ENCODE results near the gene ADRB2.
A peak's percentile ranks its signal among the peaks of the same experiment; 100 is the strongest.

ADRB2 gene

DNA sequence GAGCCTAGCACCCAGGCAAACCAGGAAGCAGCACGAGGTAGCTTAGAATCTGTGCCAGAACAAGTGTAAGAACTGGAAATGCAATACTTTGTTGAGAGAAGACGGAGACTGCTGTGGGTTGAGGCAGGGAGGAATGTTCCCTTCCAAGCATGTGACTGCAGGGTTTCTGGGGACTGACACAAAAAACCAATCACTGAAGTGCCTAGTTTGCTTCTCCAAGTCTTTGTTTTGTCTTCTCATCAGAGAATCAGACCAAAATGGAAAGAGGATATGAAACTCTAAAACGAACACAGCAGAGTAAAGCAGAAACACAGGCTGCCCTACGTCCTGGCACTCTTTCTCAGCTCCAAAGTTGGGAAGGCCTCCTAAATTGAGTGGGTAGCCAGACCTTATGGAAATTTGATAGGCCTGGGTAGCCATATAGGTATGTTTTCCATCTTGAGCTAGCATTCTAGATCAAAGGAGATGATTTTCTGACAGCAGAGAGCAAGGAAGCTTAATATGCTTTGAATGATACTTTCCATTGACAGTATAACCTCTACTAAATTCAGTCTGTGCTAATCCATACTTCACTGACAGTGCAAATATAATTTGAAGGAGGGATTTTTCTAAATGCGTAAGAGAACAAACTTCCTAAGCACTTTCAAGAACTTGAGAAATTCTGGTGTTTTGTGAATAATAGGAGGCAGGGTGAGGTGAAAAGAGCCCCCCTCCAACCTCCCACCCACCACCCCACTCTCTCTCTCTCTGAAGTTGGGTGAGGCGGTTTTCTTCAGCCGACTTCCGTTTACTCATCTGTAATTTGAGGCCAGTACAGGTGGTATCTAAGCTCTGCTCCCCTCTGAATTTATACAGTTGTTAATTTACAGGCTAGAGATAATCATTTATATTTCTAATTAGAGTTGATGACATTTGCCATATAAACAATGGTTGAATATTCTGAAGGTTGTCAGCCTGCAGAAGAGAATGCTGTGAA is 5.5 kb downstream of the ADRB2 start:
- no peak for DNase-seq (ENCODE audit: low read depth)

DNA sequence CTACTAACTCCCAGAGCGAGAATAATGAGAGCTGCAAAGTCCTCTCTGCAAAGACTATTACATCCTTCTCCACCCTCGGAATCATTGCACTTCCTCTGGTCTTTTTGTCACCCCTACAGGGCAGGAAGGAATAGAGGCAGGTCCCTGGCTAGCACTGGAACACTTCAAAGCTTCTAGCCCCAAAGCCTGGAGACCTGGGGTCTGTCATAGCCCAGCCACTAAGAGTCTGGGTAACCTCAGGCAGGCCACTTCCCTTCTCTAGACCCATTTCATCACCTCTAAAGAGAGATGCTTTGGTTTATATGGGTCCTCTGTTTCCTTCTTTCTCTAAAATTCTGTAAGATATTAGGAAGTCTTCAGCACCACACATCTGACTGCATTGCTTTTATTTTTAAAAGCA is 6.7 kb downstream of the ADRB2 start:
- DNase-seq (ENCODE audit: low read depth), result no peak

DNA sequence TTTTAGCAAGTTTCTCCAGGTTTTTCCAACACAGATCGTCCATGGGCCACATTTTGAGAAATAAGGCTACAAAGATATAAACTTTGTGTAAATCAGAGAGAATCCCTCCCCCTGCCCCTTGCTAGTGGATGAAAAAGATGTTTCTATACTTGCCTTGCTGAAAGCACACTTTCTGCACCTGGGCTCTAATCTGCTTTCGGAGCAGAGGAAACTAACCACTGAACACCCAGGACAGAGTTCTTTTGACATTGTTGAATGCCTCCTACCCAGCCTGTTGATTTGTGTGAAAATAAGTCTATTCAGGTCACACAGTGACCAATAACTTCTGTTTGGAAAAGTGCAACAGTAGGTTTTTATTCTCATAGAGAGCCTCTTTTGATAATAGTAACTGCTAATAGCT is 7.5 kb downstream of the ADRB2 start:
- no peak for DNase-seq (ENCODE audit: low read depth)

DNA sequence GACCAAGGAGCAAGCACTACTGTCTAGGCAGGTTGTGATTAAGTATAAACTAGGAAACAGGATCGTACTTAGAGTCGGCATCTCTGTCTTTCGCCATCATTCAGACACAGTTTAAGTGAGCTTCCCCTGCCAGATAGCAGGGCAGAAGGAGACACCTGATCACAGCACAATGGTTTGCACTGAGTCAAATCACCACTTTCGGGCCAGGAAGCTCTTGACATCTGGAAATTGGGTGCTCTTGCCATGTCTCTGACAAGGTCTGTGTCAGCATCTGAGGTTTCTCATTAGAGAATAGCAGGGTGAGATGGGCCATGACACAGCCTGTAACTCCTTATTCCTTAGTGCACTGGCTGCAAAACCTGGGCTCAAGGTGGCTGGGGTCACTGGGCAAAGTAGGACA is 8.3 kb downstream of the ADRB2 start:
- no peak for DNase-seq (ENCODE audit: low read depth)

DNA sequence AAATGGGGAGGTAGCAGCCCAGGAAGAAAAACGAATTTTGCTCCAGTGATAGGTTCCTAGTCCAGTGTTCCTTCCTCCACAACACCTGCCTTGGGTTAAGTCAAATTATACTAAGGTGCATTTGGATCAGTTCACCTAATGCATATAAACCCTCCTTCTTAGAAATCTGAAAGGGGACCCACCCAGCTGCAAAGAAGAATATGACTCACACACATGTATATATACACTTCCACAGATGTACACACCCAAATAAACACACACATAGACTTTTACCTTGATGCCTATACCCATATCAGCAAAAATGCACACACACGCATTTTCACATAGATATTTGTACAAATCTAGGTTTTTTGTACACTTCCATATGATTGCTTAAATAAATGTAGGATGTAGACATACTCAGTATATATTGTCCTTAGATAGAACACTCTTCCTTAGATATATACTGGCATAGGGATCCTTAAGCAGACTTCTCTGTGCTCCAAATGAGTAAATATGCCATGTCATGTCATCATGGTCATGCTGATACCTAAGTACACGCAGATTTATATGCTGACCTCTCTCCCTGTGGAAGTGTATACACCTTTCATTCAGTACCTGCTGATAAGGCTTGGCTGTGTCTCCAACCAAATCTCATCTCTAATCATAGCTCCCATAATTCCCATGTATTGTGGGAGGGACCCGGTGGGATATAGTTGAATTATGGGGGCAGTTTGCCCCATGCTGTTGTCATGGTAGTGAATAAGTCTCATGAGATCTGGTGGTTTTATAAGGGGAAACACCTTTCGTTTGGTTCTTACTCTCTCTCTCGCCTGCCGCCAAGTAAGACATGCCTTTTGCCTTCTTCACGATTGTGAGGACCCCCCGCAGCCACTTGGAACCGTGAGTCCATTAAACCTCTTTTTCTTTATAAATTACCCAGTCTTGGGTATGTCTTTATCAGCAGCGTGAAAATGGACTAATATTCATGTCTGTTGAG is 10.2 kb downstream of the ADRB2 start:
- DNase-seq (ENCODE audit: low read depth), result no peak

DNA sequence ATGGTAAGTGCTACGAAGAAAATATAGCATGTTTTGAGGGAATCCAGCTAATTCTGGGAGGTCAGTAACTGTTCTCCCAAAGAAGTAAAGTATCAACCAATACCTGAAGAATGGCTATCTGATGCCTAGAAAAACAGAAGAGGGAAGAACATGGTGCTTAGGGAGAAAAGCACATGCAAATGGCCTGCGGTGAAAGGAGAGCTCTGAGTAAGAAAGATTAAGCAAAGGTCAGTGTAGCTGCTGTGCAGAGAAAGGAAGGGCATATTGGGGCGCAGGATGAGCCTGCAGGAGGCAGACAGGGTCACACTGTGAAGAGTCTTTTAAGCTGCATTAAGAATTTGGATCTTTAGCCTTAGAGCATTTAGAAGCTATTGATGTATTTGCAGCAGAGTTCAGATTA is 11.0 kb downstream of the ADRB2 start:
- no peak for DNase-seq (ENCODE audit: low read depth)

DNA sequence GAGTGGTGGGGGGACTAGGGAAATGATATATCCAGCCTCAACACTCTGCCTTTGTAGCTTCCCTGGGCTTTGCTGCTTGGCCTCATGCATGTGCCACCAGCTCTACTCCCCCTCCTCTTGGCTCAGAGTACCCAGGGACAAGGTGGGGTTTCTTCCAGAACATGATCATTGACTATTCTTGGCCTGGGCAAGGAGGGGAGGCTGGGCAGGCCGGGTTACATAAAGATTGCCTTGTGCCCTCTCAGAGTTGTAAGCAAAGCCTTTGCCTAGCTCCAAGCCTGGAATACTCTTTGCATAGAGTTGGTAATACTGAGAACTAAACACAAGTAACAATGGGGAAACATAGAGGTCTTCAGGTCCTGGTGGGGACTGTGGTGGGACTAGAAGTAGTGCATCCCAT is 11.9 kb downstream of the ADRB2 start:
- no peak for DNase-seq (ENCODE audit: low read depth)

DNA sequence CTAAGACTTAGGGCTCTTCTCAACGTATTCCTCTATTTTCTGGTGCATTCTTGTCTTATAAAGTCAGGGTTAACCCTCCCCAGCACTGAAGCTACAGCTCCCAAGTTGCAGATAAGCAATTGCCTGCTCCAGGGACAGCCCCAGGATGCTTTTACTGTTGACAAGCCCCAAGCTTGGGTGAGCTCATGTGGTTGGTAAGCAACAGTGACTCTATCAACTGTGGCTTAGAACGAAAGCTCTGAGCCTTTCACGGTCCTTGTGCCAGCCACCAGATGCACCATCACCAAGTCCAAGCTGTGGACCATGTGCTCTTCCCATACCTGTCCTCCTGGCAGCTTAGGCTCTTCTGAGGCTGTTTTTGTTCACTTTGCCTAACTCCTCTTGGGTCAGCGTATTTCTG is 13.5 kb downstream of the ADRB2 start:
- DNase-seq (ENCODE audit: low read depth), result no peak

DNA sequence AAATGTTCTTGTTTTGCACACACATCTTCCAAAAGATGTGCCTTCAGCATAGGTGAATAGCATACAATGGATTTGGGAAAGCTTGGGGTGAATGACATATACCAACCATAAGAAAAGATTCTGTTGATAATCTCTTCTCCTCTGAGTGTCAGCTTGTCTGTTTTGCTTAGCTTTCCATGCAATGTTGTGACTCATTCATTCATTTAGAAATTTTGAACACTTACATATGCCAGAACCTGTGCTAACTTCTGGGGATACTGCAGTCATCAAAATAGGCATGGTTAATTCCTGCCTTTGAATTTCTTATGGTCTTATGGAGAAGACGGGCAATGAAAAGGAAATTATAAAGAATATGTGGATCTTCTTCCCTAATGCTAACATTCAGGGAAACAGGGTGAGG is 14.1 kb downstream of the ADRB2 start:
- no peak for DNase-seq (ENCODE audit: low read depth)

DNA sequence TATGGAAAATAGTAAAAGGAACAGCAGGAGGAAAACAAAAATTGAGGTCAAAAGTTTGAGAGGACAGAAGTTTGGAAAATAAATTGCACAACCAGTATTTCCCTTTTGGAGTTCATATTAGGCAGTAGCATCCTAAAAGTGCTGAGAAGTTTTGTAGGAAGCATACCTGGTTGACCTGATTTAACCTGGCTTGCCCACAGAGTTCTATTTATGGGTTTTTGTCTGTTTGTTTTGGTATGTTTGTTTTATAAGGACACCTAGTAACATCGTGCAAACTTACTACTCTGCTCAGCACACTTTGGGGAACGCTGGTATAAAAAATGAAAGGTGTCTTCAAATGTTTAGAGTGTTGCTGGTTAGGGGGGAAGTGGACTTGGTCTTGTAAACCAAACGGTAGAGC is 15.1 kb downstream of the ADRB2 start:
- DNase-seq (ENCODE audit: low read depth), result no peak

DNA sequence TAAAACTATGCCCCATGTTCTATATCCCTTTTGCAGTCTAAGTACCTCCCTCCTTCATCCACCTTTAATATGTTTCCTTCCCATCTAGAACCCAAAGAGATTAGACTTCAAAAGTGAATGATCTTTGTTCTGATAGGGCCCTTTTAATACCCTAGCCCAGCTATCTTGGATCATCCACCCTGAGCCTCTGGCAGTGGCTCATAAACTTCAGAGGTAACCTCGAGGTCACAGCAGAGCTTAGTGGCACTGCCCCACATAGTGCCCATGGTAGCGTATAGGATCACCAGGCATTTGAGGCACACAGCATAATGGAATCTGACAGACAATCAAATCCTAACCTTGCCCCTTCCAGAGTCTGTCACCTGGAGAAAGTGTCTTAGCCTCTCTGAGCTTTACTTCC is 15.8 kb downstream of the ADRB2 start:
- DNase-seq (ENCODE audit: low read depth), result no peak

DNA sequence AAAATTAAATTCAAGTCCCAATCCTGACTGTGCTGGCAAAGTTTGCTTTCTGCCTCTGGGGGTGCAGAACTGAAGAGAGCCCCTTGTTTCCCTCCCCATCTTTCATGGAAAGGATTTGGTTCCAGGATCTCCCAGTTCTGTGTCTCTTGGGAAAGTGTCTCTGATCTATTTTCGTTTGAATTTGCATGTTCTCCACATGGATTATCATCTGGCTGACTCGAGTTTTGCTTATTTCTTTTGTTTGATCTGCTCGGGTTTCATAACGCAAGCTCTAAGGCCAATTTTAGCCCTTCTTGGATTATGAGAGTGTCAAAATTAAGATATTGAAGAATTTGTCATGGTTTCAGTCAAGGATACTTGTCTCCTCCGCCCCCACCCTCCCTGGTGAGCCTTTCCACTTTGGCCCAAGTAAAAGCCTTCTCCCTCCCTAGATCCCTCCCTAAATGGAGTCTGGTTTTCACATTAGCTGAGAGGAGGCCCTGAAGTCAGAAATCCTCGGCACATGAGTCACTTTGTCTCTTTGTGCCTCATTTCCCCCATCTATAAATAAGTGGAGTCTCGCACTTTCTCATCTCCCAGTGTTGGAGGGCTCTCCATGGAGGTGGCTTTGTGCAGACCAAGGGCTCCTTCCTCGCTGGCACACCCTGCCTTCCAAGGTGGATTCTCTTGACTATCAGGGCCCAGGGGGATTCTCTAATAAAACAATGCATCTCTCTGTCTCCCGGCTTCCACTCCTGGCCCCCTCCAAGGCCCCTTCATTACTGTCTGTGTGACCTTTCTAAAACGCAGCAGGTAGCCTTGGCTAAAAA is 17.3 kb downstream of the ADRB2 start:
- no peak for DNase-seq (ENCODE audit: low read depth)

DNA sequence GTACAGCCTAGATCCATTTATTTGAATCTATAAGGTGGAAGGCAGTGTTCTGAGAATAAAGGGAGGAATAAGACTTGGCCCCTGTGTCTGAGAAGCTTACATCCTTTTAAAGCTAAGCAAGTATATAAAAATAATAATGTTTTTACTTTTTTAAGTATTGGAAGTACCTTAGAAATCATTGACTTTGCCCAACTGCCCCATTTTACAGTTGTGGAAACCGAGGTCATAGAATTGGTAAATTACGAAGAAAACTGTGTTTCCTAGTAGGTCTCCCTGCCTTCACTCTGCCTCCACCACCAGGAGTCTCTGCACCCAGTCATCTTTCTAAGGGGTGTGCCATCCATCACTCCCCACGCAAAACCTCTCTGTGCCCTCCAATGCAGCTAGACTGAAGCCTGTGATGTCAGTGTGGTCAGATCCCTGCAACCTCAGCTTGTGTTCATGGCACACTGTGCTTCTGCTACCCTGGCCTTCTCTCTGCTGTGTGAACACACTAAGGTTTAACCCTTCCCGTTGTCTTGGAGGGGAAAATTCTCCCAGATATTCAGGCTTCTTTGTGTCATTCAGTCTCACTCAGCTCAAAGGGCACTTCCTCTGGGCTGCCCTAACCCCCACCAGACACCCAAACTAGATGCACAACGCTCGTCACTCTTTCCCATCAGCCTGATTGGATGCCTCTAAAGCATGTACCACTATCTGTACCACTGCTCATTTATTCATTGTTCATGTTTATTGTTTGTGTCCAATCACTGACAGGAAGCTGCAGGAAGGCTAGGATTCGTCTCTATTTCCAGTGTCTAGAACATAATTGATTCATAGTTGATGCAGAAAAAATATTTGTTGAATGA is 18.2 kb downstream of the ADRB2 start:
- DNase-seq (ENCODE audit: low read depth), result peak; percentile 46

DNA sequence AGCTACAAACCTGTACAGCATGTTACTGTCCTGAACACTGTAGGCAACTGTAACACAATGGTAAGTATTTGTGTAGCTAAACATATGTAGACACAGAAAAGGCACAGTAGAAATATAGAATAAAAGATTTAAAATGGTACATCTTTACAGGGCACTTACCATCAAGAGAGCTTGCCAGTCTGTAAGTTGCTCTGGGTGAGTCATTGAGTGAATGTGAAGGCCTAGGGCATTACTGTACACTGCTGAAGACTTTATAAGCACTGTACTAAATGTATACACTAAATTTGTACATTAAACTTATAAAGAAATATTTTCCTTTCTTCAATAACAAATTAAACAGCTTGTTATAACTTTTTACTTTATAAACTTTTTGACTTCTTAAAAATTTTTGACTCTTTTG is 20.5 kb downstream of the ADRB2 start:
- no peak for DNase-seq (ENCODE audit: low read depth)

DNA sequence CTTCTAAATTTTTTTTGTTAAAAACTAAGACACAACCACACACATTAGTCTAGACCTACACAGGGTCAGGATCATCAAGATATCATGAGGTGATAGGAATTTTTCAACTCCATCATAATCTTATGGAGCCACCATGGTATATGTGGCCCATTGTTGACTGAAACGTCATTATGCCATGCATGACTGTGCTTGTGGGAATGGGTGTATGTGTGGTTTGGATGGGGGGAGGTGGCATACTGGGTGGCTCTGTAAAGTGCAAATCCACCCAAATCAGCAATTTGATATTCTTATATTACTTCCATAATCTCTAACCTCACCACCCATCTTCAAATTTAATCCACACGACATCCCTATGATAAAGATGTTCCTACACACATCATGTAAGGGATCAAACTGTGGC is 21.0 kb downstream of the ADRB2 start:
- DNase-seq (ENCODE audit: low read depth), result no peak

DNA sequence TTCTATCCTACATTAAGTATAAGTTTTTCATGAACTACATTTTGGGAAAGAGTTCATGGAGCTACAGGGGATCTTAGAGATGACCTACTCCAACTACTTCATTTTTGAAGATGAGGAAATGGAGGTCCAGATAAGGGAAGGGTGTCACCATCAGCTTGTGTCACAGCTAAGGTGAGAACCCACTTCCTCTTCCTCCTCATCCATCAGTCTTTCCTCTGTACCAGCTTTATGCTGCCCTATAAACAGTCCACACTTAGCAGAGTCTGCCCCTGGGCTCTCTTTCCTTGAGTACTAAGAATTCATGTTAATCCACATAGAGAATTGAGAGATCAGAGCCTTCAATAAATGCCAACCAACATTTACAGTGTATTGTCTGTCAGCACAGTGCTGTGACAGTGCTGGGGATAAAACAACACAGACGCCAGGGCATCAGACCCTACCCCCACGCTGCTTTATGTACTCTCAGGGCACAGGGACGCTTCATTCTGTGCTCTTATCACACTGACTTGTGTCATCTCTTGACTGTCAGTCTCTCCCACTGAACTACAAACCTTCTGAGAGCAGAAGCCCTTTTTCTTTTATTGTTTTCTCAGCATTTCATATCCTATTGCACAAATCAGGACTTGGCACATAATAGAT is 22.1 kb downstream of the ADRB2 start:
- no peak for DNase-seq (ENCODE audit: low read depth)

DNA sequence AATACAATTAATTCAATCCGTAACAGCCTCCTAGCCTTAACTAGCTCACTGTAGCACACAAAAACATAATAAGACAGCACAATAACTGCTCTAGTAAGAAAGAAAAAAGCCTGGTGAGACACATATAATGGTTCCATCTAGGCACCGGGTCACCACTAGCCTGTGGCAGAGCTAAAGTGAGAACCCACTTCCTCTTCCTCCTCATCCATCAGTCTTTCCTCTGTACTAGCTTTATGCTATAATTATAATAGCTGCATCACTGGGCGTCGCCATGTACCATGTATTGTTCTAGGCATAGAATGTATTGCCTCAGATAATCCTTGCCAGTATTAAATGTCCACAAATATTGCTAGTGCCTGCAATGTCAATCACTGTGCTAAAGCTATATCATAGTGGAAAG is 23.1 kb downstream of the ADRB2 start:
- DNase-seq (ENCODE audit: low read depth), result no peak

DNA sequence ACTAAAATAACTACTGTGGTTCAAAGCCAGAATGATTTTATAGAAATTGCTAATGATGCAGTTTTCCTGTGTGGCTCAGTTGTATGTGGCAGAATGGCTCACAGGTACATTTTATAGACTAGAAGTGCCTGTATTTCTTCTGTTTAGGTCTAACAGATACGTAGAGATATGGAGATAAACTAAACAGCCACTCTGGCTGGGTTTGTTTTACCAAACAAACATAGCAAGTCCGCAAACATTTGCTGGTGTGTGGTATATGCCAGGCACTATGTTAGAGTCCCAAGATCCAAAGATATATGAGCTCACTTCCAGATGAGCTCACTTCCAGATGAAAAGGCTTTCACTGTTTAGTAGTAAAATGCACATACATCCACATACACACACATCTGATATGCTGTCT is 24.4 kb downstream of the ADRB2 start:
- no peak for DNase-seq (ENCODE audit: low read depth)

DNA sequence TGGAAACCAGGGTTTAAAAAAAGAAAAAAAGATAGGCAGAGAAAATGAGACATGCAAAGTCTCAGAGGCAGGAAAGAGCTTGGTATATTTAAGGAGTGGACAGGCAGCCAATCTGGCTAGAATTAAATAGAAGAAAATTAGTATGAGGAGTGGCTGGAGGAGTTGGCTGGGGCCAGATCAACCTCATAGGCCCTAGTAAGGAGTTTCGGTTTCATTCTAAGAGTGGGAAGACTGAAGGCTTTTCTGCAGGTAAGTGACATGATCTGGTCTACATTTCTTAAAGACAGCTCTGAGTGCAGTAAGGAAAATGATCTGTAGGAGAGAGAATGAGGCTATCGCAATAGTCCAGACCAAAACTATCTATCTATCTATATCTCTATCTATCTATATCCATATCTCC is 27.5 kb downstream of the ADRB2 start:
- DNase-seq (ENCODE audit: low read depth), result no peak

DNA sequence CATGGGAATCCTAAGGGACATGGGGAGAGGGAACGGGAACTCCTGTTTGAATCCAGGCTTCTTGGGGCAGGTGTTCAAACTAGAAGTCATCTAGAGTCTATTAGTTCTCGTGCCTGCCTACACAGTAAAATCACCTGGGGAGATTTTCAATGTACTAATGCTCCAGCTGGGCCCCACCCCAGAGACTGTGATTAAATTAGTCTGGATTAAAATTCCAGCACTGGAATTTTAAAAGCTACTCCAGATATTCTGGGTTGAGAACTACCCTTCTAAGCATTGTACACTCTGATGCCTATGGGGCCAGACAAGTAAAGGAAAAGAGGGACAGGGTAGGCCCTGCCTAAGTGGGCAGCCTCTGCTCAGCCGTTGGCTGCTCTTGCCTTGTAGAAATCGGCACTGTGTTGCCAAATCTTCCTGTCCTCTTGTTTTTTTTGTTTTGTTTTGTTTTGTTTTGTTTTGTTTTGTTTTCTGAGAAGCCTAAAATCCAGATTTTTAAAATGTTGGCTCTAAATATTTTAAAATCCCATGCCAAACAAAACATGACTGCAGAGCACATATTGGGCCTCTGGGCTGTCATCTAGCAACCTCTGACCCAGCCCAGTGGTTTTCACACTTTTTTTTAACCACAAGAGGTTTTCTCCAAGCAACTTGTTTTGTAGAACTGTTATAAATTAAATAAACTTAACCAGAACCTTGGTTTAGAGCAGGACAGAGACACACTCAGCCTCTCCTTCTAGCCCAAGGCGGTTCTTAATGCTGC is 29.0 kb downstream of the ADRB2 start:
- DNase-seq (ENCODE audit: low read depth), result no peak
